GM21423 (cell line): ENCODE results near the gene ZNF736.
"Not testable (repeated sequence)": the region's sequence is repeated elsewhere in the genome, so short reads cannot be mapped to it uniquely, and the experiment has no call there.

ENCODE experiments used
- ATAC-seq: cut with Tn5 transposase; IDR thresholded peaks from one replicate; pipeline ENCODE4 v1.9.1; 2021; ENCODE audit warnings: mild to moderate bottlenecking, moderate library complexity; ENCODE audit not compliant: unreplicated experiment

Gene ZNF736

GRCh38 chr7:64313740-64314491, at the start of gene ZNF736:
ZNF736 (plus strand) TSS chr7:64313961; CDS start chr7:64314151, 190 bp downstream.
- peak; percentile 100 for ATAC-seq

- no peak for ATAC-seq
These were observed 47.3 kb upstream of the ZNF736 start for GRCh38 chr7:64266341-64266919.

GRCh38 chr7:64277630-64278029, 36.1 kb upstream of the ZNF736 start:
- ATAC-seq, result no peak

- ATAC-seq, result no peak
These were observed 18.9 kb upstream of the ZNF736 start for GRCh38 chr7:64294701-64295420.

GRCh38 chr7:64297418-64297817, 16.3 kb upstream of the ZNF736 start:
- ATAC-seq, result not testable (repeated sequence)

- no peak for ATAC-seq
These were observed 12.9 kb upstream of the ZNF736 start for GRCh38 chr7:64300641-64301405.

GRCh38 chr7:64307254-64308015, 6.3 kb upstream of the ZNF736 start:
- ATAC-seq, result peak; percentile 98

GRCh38 chr7:64308016-64308270, 5.8 kb upstream of the ZNF736 start:
- ATAC-seq, result no peak

GRCh38 chr7:64310426-64310825, 3.3 kb upstream of the ZNF736 start:
- no peak for ATAC-seq

- ATAC-seq, result no peak
These were observed 935 bp upstream of the ZNF736 start for GRCh38 chr7:64312826-64313225.

GRCh38 chr7:64314566-64314965, 805 bp downstream of the ZNF736 start:
- ATAC-seq, result no peak

GRCh38 chr7:64316031-64316742, 2.4 kb downstream of the ZNF736 start:
- not testable (repeated sequence) for ATAC-seq

GRCh38 chr7:64320547-64321513, 7.1 kb downstream of the ZNF736 start:
- ATAC-seq, result no peak

- ATAC-seq, result not testable (repeated sequence)
These were observed 10.4 kb downstream of the ZNF736 start for GRCh38 chr7:64324166-64324565.

- ATAC-seq, result not testable (repeated sequence)
These were observed 35.0 kb downstream of the ZNF736 start for GRCh38 chr7:64348713-64349210.

GRCh38 chr7:64359543-64359942, 45.8 kb downstream of the ZNF736 start:
- no peak for ATAC-seq

GRCh38 chr7:64371116-64371515, 57.4 kb downstream of the ZNF736 start:
- ATAC-seq, result no peak

GRCh38 chr7:64373017-64373416, 59.3 kb downstream of the ZNF736 start:
- no peak for ATAC-seq

GRCh38 chr7:64400401-64400800, 86.6 kb downstream of the ZNF736 start:
- no peak for ATAC-seq
